SJSA1 (cell line): ENCODE measurements around the gene CACNA2D3. TPM values are rescaled to one million over a fixed set of nuclear protein-coding genes. Genes with fewer than 3 reads are reported as not detected.

Experiments used
- DNase-seq, 2 experiments: peaks; one replicate each; pipeline ENCODE4 v3.0.0-alpha.2; 2015 to 2020; ENCODE audit warnings: low spot score in 2 of 2, low read depth in 1 of 2
- H3K27ac ChIP-seq: fragments of 250-450 bp; sonication (Bioruptor Pico); 2 replicates; pipeline ENCODE4 v1.5.1; 2020; ENCODE audit warnings: mild to moderate bottlenecking, moderate library complexity
- H3K27me3 ChIP-seq: fragments of 250-450 bp; sonication (Bioruptor Pico); replicated peaks from 2 replicates; pipeline ENCODE4 v1.5.1; 2020; ENCODE audit warnings: mild to moderate bottlenecking, moderate library complexity
- H3K36me3 ChIP-seq: fragments of 250-450 bp; sonication (Bioruptor Pico); 2 replicates; pipeline ENCODE4 v1.5.1; 2020; ENCODE audit warnings: mild to moderate bottlenecking
- H3K4me1 ChIP-seq: fragments of 250-450 bp; sonication (Bioruptor Pico); replicated peaks from 2 replicates; pipeline ENCODE4 v1.6.1; 2021; ENCODE audit warnings: mild to moderate bottlenecking
- H3K4me3 ChIP-seq: fragments of 250-450 bp; sonication (Bioruptor Pico); 2 replicates; pipeline ENCODE4 v1.5.1; 2020; ENCODE audit warnings: mild to moderate bottlenecking
- H3K9me3 ChIP-seq: fragments of 250-450 bp; sonication (Bioruptor Pico); replicated peaks from 2 replicates; pipeline ENCODE4 v1.5.1; 2020; ENCODE audit warnings: mild to moderate bottlenecking
- total RNA-seq: library from RNA; depleted of rRNA; stranded (reverse); fragments of >200 nt; shearing (Covaris generic); gene quantifications from 2 replicates; pipeline ENCODE4 v1.2.3, GENCODE V29; 2014

The CACNA2D3 gene
- total RNA-seq, 1 experiment from 2014 or later = not detected

GRCh38 chr3:54358969-54359694 lies 236.8 kb downstream of the CACNA2D3 start:
- Histone ChIP-seq H3K9me3 (no peaks in the 10 kb centered on the region), H3K36me3 (no peaks in the 10 kb centered on the region), H3K4me1 (no peaks in the 10 kb centered on the region), H3K27me3 (no peaks in the 10 kb centered on the region), H3K27ac (no peak overlapping the region), H3K4me3 (no peak overlapping the region)
- no peak for DNase-seq

GRCh38 chr3:54360320-54360719 lies 238.0 kb downstream of the CACNA2D3 start:
- no peaks in the 10 kb centered on the region for H3K36me3 ChIP-seq
- H3K9me3 ChIP-seq = no peaks in the 10 kb centered on the region
- H3K4me1 ChIP-seq = no peaks in the 10 kb centered on the region
- DNase-seq = no peak
- no peak overlapping the region for H3K4me3 ChIP-seq
- no peaks in the 10 kb centered on the region for H3K27me3 ChIP-seq
- no peak overlapping the region for H3K27ac ChIP-seq

GRCh38 chr3:54361746-54362283 lies 239.5 kb downstream of the CACNA2D3 start:
- Histone ChIP-seq H3K27me3 (no peaks in the 10 kb centered on the region), H3K4me1 (no peaks in the 10 kb centered on the region), H3K27ac (no peak overlapping the region), H3K9me3 (no peaks in the 10 kb centered on the region), H3K4me3 (no peak overlapping the region), H3K36me3 (no peaks in the 10 kb centered on the region)
- DNase-seq = no peak

GRCh38 chr3:54366007-54366750 lies 243.8 kb downstream of the CACNA2D3 start:
- H3K9me3 ChIP-seq = no peaks in the 10 kb centered on the region
- H3K4me1 ChIP-seq = no peaks in the 10 kb centered on the region
- H3K4me3 ChIP-seq = no peak overlapping the region
- H3K36me3 ChIP-seq = no peaks in the 10 kb centered on the region
- DNase-seq = no peak
- no peak overlapping the region for H3K27ac ChIP-seq
- no peaks in the 10 kb centered on the region for H3K27me3 ChIP-seq

- Histone ChIP-seq H3K36me3 (no peaks in the 10 kb centered on the region), H3K4me1 (no peaks in the 10 kb centered on the region), H3K9me3 (no peaks in the 10 kb centered on the region), H3K27me3 (no peaks in the 10 kb centered on the region), H3K27ac (no peak overlapping the region), H3K4me3 (no peak overlapping the region)
- no peak for DNase-seq
These were observed 244.5 kb downstream of the CACNA2D3 start for GRCh38 chr3:54366839-54367238.

GRCh38 chr3:54372232-54372631 lies 249.9 kb downstream of the CACNA2D3 start:
- no peak for DNase-seq
- no peaks in the 10 kb centered on the region for H3K9me3 ChIP-seq
- no peaks in the 10 kb centered on the region for H3K27me3 ChIP-seq
- H3K27ac ChIP-seq = no peak overlapping the region
- H3K4me3 ChIP-seq = no peak overlapping the region
- H3K36me3 ChIP-seq = no peaks in the 10 kb centered on the region
- H3K4me1 ChIP-seq = no peaks in the 10 kb centered on the region

GRCh38 chr3:54374214-54374852 lies 252.0 kb downstream of the CACNA2D3 start:
- no peak for DNase-seq
- Histone ChIP-seq H3K4me1 (no peaks in the 10 kb centered on the region), H3K36me3 (no peaks in the 10 kb centered on the region), H3K9me3 (no peaks in the 10 kb centered on the region), H3K27ac (no peak overlapping the region), H3K27me3 (no peaks in the 10 kb centered on the region), H3K4me3 (no peak overlapping the region)

- Histone ChIP-seq H3K27me3 (no peaks in the 10 kb centered on the region), H3K9me3 (no peaks in the 10 kb centered on the region), H3K36me3 (no peaks in the 10 kb centered on the region), H3K4me1 (no peaks in the 10 kb centered on the region), H3K4me3 (no peak overlapping the region), H3K27ac (no peak overlapping the region)
- DNase-seq = no peak
These were observed 253.9 kb downstream of the CACNA2D3 start for GRCh38 chr3:54376142-54376807.

- Histone ChIP-seq H3K4me1 (no peaks in the 10 kb centered on the region), H3K4me3 (no peak overlapping the region), H3K27ac (no peak overlapping the region), H3K9me3 (no peaks in the 10 kb centered on the region), H3K27me3 (no peaks in the 10 kb centered on the region), H3K36me3 (no peaks in the 10 kb centered on the region)
- no peak for DNase-seq
These were observed 254.7 kb downstream of the CACNA2D3 start for GRCh38 chr3:54376939-54377578.

- H3K4me1 ChIP-seq = no peaks in the 10 kb centered on the region
- H3K36me3 ChIP-seq = no peaks in the 10 kb centered on the region
- no peak for DNase-seq
- H3K27ac ChIP-seq = no peak overlapping the region
- H3K4me3 ChIP-seq = no peak overlapping the region
- no peaks in the 10 kb centered on the region for H3K9me3 ChIP-seq
- H3K27me3 ChIP-seq = no peaks in the 10 kb centered on the region
These were observed 255.8 kb downstream of the CACNA2D3 start for GRCh38 chr3:54378184-54378583.

- no peak overlapping the region for H3K27ac ChIP-seq
- no peak for DNase-seq
- H3K9me3 ChIP-seq = no peaks in the 10 kb centered on the region
- H3K4me1 ChIP-seq = no peaks in the 10 kb centered on the region
- H3K36me3 ChIP-seq = no peaks in the 10 kb centered on the region
- H3K27me3 ChIP-seq = no peaks in the 10 kb centered on the region
- no peak overlapping the region for H3K4me3 ChIP-seq
These were observed 261.9 kb downstream of the CACNA2D3 start for GRCh38 chr3:54384279-54384678.

GRCh38 chr3:54390582-54390981 lies 268.2 kb downstream of the CACNA2D3 start:
- Histone ChIP-seq H3K36me3 (no peaks in the 10 kb centered on the region), H3K4me1 (no peaks in the 10 kb centered on the region), H3K27me3 (no peaks in the 10 kb centered on the region), H3K9me3 (no peaks in the 10 kb centered on the region), H3K27ac (no peak overlapping the region), H3K4me3 (no peak overlapping the region)
- no peak for DNase-seq

- no peaks in the 10 kb centered on the region for H3K4me1 ChIP-seq
- H3K9me3 ChIP-seq = no peaks in the 10 kb centered on the region
- H3K36me3 ChIP-seq = no peaks in the 10 kb centered on the region
- no peak for DNase-seq
- H3K27me3 ChIP-seq = no peaks in the 10 kb centered on the region
- H3K27ac ChIP-seq = no peak overlapping the region
- no peak overlapping the region for H3K4me3 ChIP-seq
These were observed 270.8 kb downstream of the CACNA2D3 start for GRCh38 chr3:54393150-54393549.
